DMS114 treated with DMSO at 0.1 percent for 48 hours (cell line): ENCODE results near the gene CCDC192.

ENCODE experiments used
- DNase-seq: peaks from one replicate; lab custom pipeline; 2025; ENCODE audit not compliant: unreplicated experiment; lab: John Stamatoyannopoulos, UW

Gene CCDC192

GRCh38 chr5:127916885-127917573 is 213.8 kb downstream of the CCDC192 start:
- DNase-seq = no peak

GRCh38 chr5:127919006-127919796 is 216.0 kb downstream of the CCDC192 start:
- no peak for DNase-seq

- no peak for DNase-seq
Measured at GRCh38 chr5:127919818-127920217, 216.6 kb downstream of the CCDC192 start.

- no peak for DNase-seq
Measured at GRCh38 chr5:127920936-127921335, 217.7 kb downstream of the CCDC192 start.

GRCh38 chr5:127922603-127923002 is 219.4 kb downstream of the CCDC192 start:
- no peak for DNase-seq

GRCh38 chr5:127923804-127924570 is 220.8 kb downstream of the CCDC192 start:
- DNase-seq = no peak

- no peak for DNase-seq
Measured at GRCh38 chr5:127924606-127925005, 221.4 kb downstream of the CCDC192 start.

GRCh38 chr5:127925916-127926315 is 222.7 kb downstream of the CCDC192 start:
- no peak for DNase-seq

- no peak for DNase-seq
Measured at GRCh38 chr5:127926974-127927373, 223.8 kb downstream of the CCDC192 start.

GRCh38 chr5:127928053-127928452 is 224.9 kb downstream of the CCDC192 start:
- no peak for DNase-seq

GRCh38 chr5:127930311-127930710 is 227.1 kb downstream of the CCDC192 start:
- DNase-seq = no peak

GRCh38 chr5:127931396-127931795 is 228.2 kb downstream of the CCDC192 start:
- DNase-seq = no peak

- no peak for DNase-seq
Measured at GRCh38 chr5:127933348-127933747, 230.2 kb downstream of the CCDC192 start.

GRCh38 chr5:127934791-127935256 is 231.6 kb downstream of the CCDC192 start:
- no peak for DNase-seq

- no peak for DNase-seq
Measured at GRCh38 chr5:127935398-127935797, 232.2 kb downstream of the CCDC192 start.

GRCh38 chr5:127936439-127936972 is 233.3 kb downstream of the CCDC192 start:
- no peak for DNase-seq

- DNase-seq = no peak
Measured at GRCh38 chr5:127938746-127939145, 235.6 kb downstream of the CCDC192 start.

GRCh38 chr5:127940854-127941253 is 237.7 kb downstream of the CCDC192 start:
- no peak for DNase-seq

GRCh38 chr5:127941646-127942045 is 238.5 kb downstream of the CCDC192 start:
- no peak for DNase-seq

GRCh38 chr5:127942246-127943060 is 239.3 kb downstream of the CCDC192 start:
- DNase-seq = no peak

- DNase-seq = no peak
Measured at GRCh38 chr5:127943061-127943371, 239.8 kb downstream of the CCDC192 start.
